Liver (tissue), 9 donors: ENCODE results near the gene PXMP4. TPM values are rescaled to one million over a fixed set of nuclear protein-coding genes. Genes with fewer than 3 reads are reported as not detected.

ENCODE experiments used
- DNase-seq: peaks from one replicate; pipeline ENCODE4 v3.0.0-alpha.2; 2017; ENCODE audit warnings: low spot score
- H3K27ac ChIP-seq, 2 donors: one replicate each; pipeline ENCODE4 v1.7.0; 2013; ENCODE audit warnings: inconsistent platforms in 2 of 2, low read length in 2 of 2, control low read depth in 1 of 2, low read depth in 1 of 2, mild to moderate bottlenecking in 1 of 2
- H3K27me3 ChIP-seq, 4 donors: one replicate each; pipeline versions ENCODE4 v1.6.1 to v1.7.0; 2013; ENCODE audit warnings: low read length in 3 of 4, inconsistent platforms in 1 of 4, mild to moderate bottlenecking in 1 of 4, moderate library complexity in 1 of 4; ENCODE audit not compliant: control insufficient read depth in 4 of 4, insufficient read depth in 4 of 4
- H3K36me3 ChIP-seq, 4 donors: one replicate each; pipeline versions ENCODE4 v1.6.1 to v1.7.0; 2013; ENCODE audit warnings: low read length in 3 of 4, mild to moderate bottlenecking in 3 of 4, low read depth in 1 of 4, moderate library complexity in 1 of 4; ENCODE audit not compliant: control insufficient read depth in 4 of 4, insufficient read depth in 3 of 4
- H3K4me1 ChIP-seq, 4 donors: one replicate each; pipeline versions ENCODE4 v1.6.1 to v1.7.0; 2013; ENCODE audit warnings: low read length in 3 of 4, mild to moderate bottlenecking in 3 of 4, moderate library complexity in 1 of 4; ENCODE audit not compliant: control insufficient read depth in 4 of 4, insufficient read depth in 4 of 4
- H3K4me3 ChIP-seq, 3 donors: one replicate each; pipeline versions ENCODE4 v1.6.1 to v1.7.0; 2013; ENCODE audit warnings: low read length in 3 of 3, control low read depth in 1 of 3, low read depth in 1 of 3, mild to moderate bottlenecking in 1 of 3
- H3K9ac ChIP-seq, 2 donors: one replicate each; pipeline ENCODE4 v1.7.0; 2013; ENCODE audit warnings: low read length in 2 of 2, mild to moderate bottlenecking in 2 of 2, moderate library complexity in 2 of 2, control low read depth in 1 of 2, low read depth in 1 of 2
- H3K9me3 ChIP-seq, 4 donors: one replicate each; pipeline versions ENCODE4 v1.6.1 to v1.7.0; 2013; ENCODE audit warnings: low read length in 3 of 4; ENCODE audit not compliant: control insufficient read depth in 4 of 4
- ATF3 ChIP-seq: IDR thresholded peaks from 2 replicates; pipeline ENCODE4 v1.6.1; 2016; ENCODE audit warnings: antibody characterized with exemption
- CTCF ChIP-seq: fragments of 150-350 bp; IDR thresholded peaks from 2 replicates; pipeline ENCODE4 v1.5.1; 2017; ENCODE audit warnings: improper control_type of control experiment, low read depth, low read length; ENCODE audit not compliant: missing input control
- EGR1 ChIP-seq, 2 donors: IDR thresholded peaks; 2 replicates each; pipeline ENCODE4 v1.6.1; 2016 to 2018; ENCODE audit warnings: antibody characterized with exemption in 2 of 2, low read depth in 2 of 2
- FOXA2 ChIP-seq: IDR thresholded peaks from 2 replicates; pipeline ENCODE4 v1.6.1; 2016; ENCODE audit warnings: antibody characterized with exemption
- GABPA ChIP-seq, 2 donors: IDR thresholded peaks in 1 of 2; conservative IDR thresholded peaks in 1 of 2; 2 replicates each; pipeline ENCODE4 v1.6.1; 2016; ENCODE audit warnings: antibody characterized with exemption in 2 of 2, mild to moderate bottlenecking in 1 of 2, moderate library complexity in 1 of 2
- HNF4A ChIP-seq, 2 donors: conservative IDR thresholded peaks; 2 replicates each; pipeline ENCODE4 v1.6.1; 2016; ENCODE audit warnings: antibody characterized with exemption in 2 of 2, mild to moderate bottlenecking in 2 of 2
- HNF4G ChIP-seq: IDR thresholded peaks from 2 replicates; pipeline ENCODE4 v1.6.1; 2016; ENCODE audit warnings: antibody characterized with exemption
- NR2F2 ChIP-seq: IDR thresholded peaks from 2 replicates; pipeline ENCODE4 v1.6.1; 2016; ENCODE audit warnings: antibody characterized with exemption
- RAD21 ChIP-seq, 2 donors: IDR thresholded peaks; 2 replicates each; pipeline ENCODE4 v1.6.1; 2016; ENCODE audit warnings: antibody characterized with exemption in 2 of 2, mild to moderate bottlenecking in 2 of 2
- REST ChIP-seq: IDR thresholded peaks from 2 replicates; pipeline ENCODE4 v1.6.1; 2016; ENCODE audit warnings: antibody characterized with exemption, mild to moderate bottlenecking
- RXRA ChIP-seq, 2 donors: IDR thresholded peaks; 2 replicates each; pipeline ENCODE4 v1.6.1; 2017 to 2018; ENCODE audit warnings: antibody characterized with exemption in 2 of 2, mild to moderate bottlenecking in 1 of 2
- SP1 ChIP-seq: IDR thresholded peaks from 2 replicates; pipeline ENCODE4 v1.6.1; 2018; ENCODE audit warnings: antibody characterized with exemption, mild to moderate bottlenecking
- TAF1 ChIP-seq: conservative IDR thresholded peaks from 2 replicates; pipeline ENCODE4 v1.6.1; 2016; ENCODE audit warnings: antibody characterized with exemption, mild to moderate bottlenecking
- ZBTB33 ChIP-seq: IDR thresholded peaks from 2 replicates; pipeline ENCODE4 v1.6.1; 2016; ENCODE audit warnings: antibody characterized with exemption
- WGBS: extraction: QIAGEN DNeasy Blood & Tissue Kit; methylation state at CpG from one replicate; pipeline ENCODE4 v1.1.7; 2013; 5-methylcytosine and 5-hydroxymethylcytosine counted together
- polyA plus RNA-seq, 2 donors: library from polyadenylated mRNA; stranded (reverse) in 1 of 2; unstranded in 1 of 2; fragments of 200-250 nt in 1 of 2; fragments of >200 nt in 1 of 2; fragmentation: Nextera tagmentation in 1 of 2; extraction: Ambion mirVana in 1 of 2; gene quantifications; one replicate each; pipeline versions ENCODE4 v1.2.1 to v1.2.3, GENCODE V29; 2013 to 2015
- total RNA-seq, 2 donors: library from RNA; depleted of rRNA; stranded (reverse); fragments of >200 nt; gene quantifications; one replicate each; pipeline ENCODE4 v1.2.3, GENCODE V29; 2014
- TF ChIP-seq, protein P1 (sequence below): IDR thresholded peaks from 2 replicates; pipeline ENCODE4 v1.6.1; 2016; ENCODE audit warnings: antibody characterized with exemption
- donor health status: healthy.
- donor health status: healthy.
- donor health status: healthy.
- donor health status: healthy.
- donor health status: healthy.

Gene PXMP4
- total and polyA plus RNA-seq, 4 donors: 5.5 to 16.0 (median 9.3) TPM

DNA sequence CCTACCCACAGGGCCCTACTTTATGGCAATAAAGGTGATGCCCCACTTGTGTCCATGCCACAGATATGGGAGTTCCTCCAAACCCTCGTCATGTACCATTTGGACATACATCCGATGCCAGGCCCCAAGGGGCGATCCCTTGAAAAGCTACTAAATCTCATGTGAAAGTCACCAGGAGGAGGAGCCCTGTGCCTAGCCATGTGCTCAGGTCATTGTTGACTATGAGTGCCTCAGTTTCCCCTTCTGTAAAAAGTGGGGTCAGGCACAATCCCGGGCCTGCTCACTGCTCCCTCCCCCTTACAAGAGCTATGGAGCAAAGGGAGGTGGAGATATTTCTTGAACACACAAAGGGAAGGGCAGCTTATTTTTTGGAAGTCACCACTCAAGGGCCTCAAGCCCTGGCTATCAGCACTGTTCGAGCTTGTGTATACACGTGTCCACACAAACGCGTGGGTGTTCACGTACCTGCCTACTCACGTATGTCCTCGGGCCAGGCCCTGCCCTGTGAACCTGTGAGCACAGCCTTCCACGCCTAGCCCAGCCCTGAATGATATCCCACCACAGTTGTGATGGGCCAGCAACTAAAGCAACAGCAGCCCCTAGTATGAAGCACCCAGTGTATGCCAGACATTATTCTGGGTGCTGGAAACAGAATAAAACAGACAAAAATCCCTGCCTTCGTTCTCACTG lies 51.5 kb downstream of the PXMP4 start:
- Histone ChIP-seq H3K36me3 (peaks cover 0 to 4% (median 0%) of the 10 kb centered on the region in 4 donors), H3K9me3 (no peaks in the 10 kb centered on the region), H3K27me3 (no peaks in the 10 kb centered on the region), H3K4me3 (no peak overlapping the region), H3K9ac (no peak overlapping the region), H3K27ac (no peak overlapping the region), H3K4me1 (peaks cover 7 to 49% (median 21%) of the 10 kb centered on the region in 4 donors)
- WGBS: 83% methylated on average over 13 of the region's 13 CpGs
- no peak for TF ChIP-seq NR2F2
- TF ChIP-seq RXRA (IDR thresholded peaks at IDR 0.05): no peak
- TF ChIP-seq REST: no peak
- TF ChIP-seq FOXA2: no peak
- no peak for TF ChIP-seq SP1
- no peak for TF ChIP-seq CTCF
- no peak for TF ChIP-seq HNF4G
- TF ChIP-seq, protein P1, sequence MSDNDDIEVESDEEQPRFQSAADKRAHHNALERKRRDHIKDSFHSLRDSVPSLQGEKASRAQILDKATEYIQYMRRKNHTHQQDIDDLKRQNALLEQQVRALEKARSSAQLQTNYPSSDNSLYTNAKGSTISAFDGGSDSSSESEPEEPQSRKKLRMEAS: no peak
- no peak for TF ChIP-seq GABPA (IDR thresholded peaks at IDR 0.05 in 1 of 2, conservative IDR thresholded peaks at IDR 0.05 in 1 of 2)
- no peak for TF ChIP-seq TAF1
- no peak for TF ChIP-seq HNF4A (conservative IDR thresholded peaks at IDR 0.05)
- TF ChIP-seq RAD21 (IDR thresholded peaks at IDR 0.05): no peak
- no peak for DNase-seq

- peaks cover 0 to 4% (median 0%) of the 10 kb centered on the region in 4 donors for H3K36me3 ChIP-seq
- H3K9me3 ChIP-seq: no peaks in the 10 kb centered on the region
- no peaks in the 10 kb centered on the region for H3K27me3 ChIP-seq
- peak overlapping the region; percentile 70 to 75 for H3K27ac ChIP-seq
- DNase-seq: peak; percentile 81
- H3K4me3 ChIP-seq: peak overlapping the region; percentile 49 to 64 (median 56)
- WGBS: 32% methylated on average over 47 of the region's 47 CpGs
- H3K9ac ChIP-seq: no peak overlapping the region
- peaks cover 3 to 49% (median 20%) of the 10 kb centered on the region in 4 donors for H3K4me1 ChIP-seq
- TF ChIP-seq EGR1 (IDR thresholded peaks at IDR 0.05; ENCODE audit: low read depth in 2 of 2): no peak
- no peak for TF ChIP-seq ATF3
- no peak for TF ChIP-seq TAF1
- TF ChIP-seq GABPA (IDR thresholded peaks at IDR 0.05 in 1 of 2, conservative IDR thresholded peaks at IDR 0.05 in 1 of 2): no peak
- no peak for TF ChIP-seq NR2F2
- no peak for TF ChIP-seq HNF4A (conservative IDR thresholded peaks at IDR 0.05)
- TF ChIP-seq CTCF: peak; percentile 85
- TF ChIP-seq FOXA2: no peak
- peak; percentile 10 for TF ChIP-seq SP1
- TF ChIP-seq HNF4G: no peak
- TF ChIP-seq, protein P1: no peak
- TF ChIP-seq ZBTB33: no peak
- TF ChIP-seq RAD21 (IDR thresholded peaks at IDR 0.05): peak; percentile 83 to 95
- no peak for TF ChIP-seq RXRA (IDR thresholded peaks at IDR 0.05)
Measured at GRCh38 chr20:33667676-33668465, 52.2 kb downstream of the PXMP4 start.
